B cell (primary cell): ENCODE results near the gene ZMAT5. TPM values are rescaled to one million over a fixed set of nuclear protein-coding genes. Genes with fewer than 3 reads are reported as not detected.

Experiments used
- ATAC-seq: fragments of 200-7000 bp; cut with Tn5 transposase; one replicate; pipeline ENCODE4 v1.10.0; 2021; ENCODE audit warnings: low read depth, mild to moderate bottlenecking, moderate number of reproducible peaks, moderate library complexity
- CTCF ChIA-PET: fragments of 350-600 bp; sonication (Branson Sonifier 250); formaldehyde crosslinking; loops from one replicate; lab custom pipeline; 2021; ENCODE audit warnings: antibody characterized with exemption, inconsistent platforms; lab: Charles Lee
- POLR2A ChIA-PET: fragments of 350-600 bp; sonication (Branson Sonifier 250); formaldehyde crosslinking; loops from one replicate; lab custom pipeline; 2021; ENCODE audit warnings: antibody characterized with exemption; lab: Charles Lee
- DNase-seq: peaks from one replicate; pipeline ENCODE4 v3.0.0; 2013
- H2AFZ ChIP-seq: 2 replicates; pipeline ENCODE4 v1.6.1; 2012; ENCODE audit warnings: mild to moderate bottlenecking, low read depth, low read length; ENCODE audit not compliant: insufficient read depth, poor library complexity, severe bottlenecking
- H3K27ac ChIP-seq, 2 donors: 1 replicate in 1 of 2; 2 replicates in 1 of 2; pipeline ENCODE4 v1.5.1; 2012 to 2013; ENCODE audit warnings: low read length in 2 of 2, mild to moderate bottlenecking in 2 of 2, moderate library complexity in 1 of 2
- H3K27me3 ChIP-seq, 4 experiments: fragments of 200-600 bp in 1 of 4; sonication (generic) in 1 of 4; replicated peaks in 1 of 4; 1 replicate in 2 of 4; 2 replicates in 2 of 4; pipeline versions ENCODE4 v1.6.1 to v1.7.0; 2013 to 2016; ENCODE audit warnings: low read length in 3 of 4, mild to moderate bottlenecking in 2 of 4, mixed read lengths in 1 of 4, moderate library complexity in 1 of 4; ENCODE audit not compliant: insufficient read depth in 4 of 4, control insufficient read depth in 3 of 4; ENCODE audit errors: control extremely low read depth in 1 of 4
- H3K36me3 ChIP-seq, 2 experiments: replicated peaks in 1 of 2; 1 replicate in 1 of 2; 2 replicates in 1 of 2; pipeline versions ENCODE4 v1.6.1 to v1.7.1; 2013; ENCODE audit warnings: low read length in 1 of 2; ENCODE audit not compliant: insufficient read depth in 2 of 2, control insufficient read depth in 1 of 2; ENCODE audit errors: control extremely low read depth in 1 of 2, extremely low read depth in 1 of 2
- H3K4me1 ChIP-seq, 2 donors: fragments of 200-600 bp in 1 of 2; sonication (generic) in 1 of 2; 1 replicate in 1 of 2; 2 replicates in 1 of 2; pipeline versions ENCODE4 v1.5.1 to v1.6.1; 2013 to 2017; ENCODE audit warnings: low read length in 2 of 2; ENCODE audit not compliant: control insufficient read depth in 2 of 2, insufficient read depth in 2 of 2
- H3K4me2 ChIP-seq: replicated peaks from 2 replicates; pipeline ENCODE3; 2012; ENCODE audit warnings: mild to moderate bottlenecking, low read depth, low read length; ENCODE audit not compliant: poor library complexity, severe bottlenecking
- H3K4me3 ChIP-seq, 5 experiments: fragments of 200-600 bp in 1 of 5; sonication (generic) in 1 of 5; 1 replicate in 3 of 5; 2 replicates in 2 of 5; pipeline versions ENCODE4 v1.5.1 to v1.7.0; 2011 to 2016; ENCODE audit warnings: low read length in 4 of 5, mild to moderate bottlenecking in 4 of 5, low read depth in 2 of 5, control low read depth in 1 of 5, moderate library complexity in 1 of 5; ENCODE audit not compliant: insufficient read depth in 1 of 5; ENCODE audit errors: control extremely low read depth in 1 of 5, extremely low read depth in 1 of 5
- H3K79me2 ChIP-seq: fragments of 200-600 bp; sonication (generic); one replicate; pipeline ENCODE4 v1.6.0; 2016; ENCODE audit warnings: low read length; ENCODE audit not compliant: control insufficient read depth, insufficient read depth
- H3K9ac ChIP-seq: fragments of 200-600 bp; sonication (generic); 2 replicates; pipeline ENCODE4 v1.6.1; 2017; ENCODE audit warnings: mild to moderate bottlenecking, low read length, moderate library complexity
- H3K9me3 ChIP-seq, 3 donors: one replicate each; pipeline versions ENCODE4 v1.6.1 to v1.7.1; 2013; ENCODE audit warnings: low read length in 2 of 3; ENCODE audit not compliant: control insufficient read depth in 2 of 3, insufficient read depth in 1 of 3; ENCODE audit errors: control extremely low read depth in 1 of 3
- H4K20me1 ChIP-seq: 2 replicates; pipeline ENCODE4 v1.6.0; 2012; ENCODE audit warnings: mild to moderate bottlenecking, low read length; ENCODE audit not compliant: insufficient read depth, control insufficient read depth, poor library complexity, severe bottlenecking
- H3K27ac Mint-ChIP-seq: one replicate; pipeline ENCODE4 v1.8.0; 2021; ENCODE audit warnings: mixed read lengths
- H3K27me3 Mint-ChIP-seq: one replicate; pipeline ENCODE4 v1.8.0; 2021; ENCODE audit warnings: mixed read lengths
- H3K4me1 Mint-ChIP-seq: one replicate; pipeline ENCODE4 v1.8.0; 2021; ENCODE audit warnings: mixed read lengths
- H3K4me3 Mint-ChIP-seq: one replicate; pipeline ENCODE4 v1.8.0; 2021; ENCODE audit warnings: mixed read lengths
- H3K9me3 Mint-ChIP-seq: one replicate; pipeline ENCODE4 v1.8.0; 2022; ENCODE audit warnings: mixed read lengths; ENCODE audit not compliant: insufficient read depth
- EZH2 ChIP-seq: IDR thresholded peaks from 2 replicates; pipeline ENCODE4 v1.6.1; 2012; ENCODE audit warnings: borderline replicate concordance, low read depth, mild to moderate bottlenecking, moderate library complexity, low read length; ENCODE audit not compliant: insufficient read depth, poor library complexity, severe bottlenecking
- WGBS: methylation state at CpG from one replicate; pipeline ENCODE4 v1.1.5; 2013; ENCODE audit warnings: missing lambda C conversion rate; ENCODE audit not compliant: insufficient coverage; 5-methylcytosine and 5-hydroxymethylcytosine counted together
- intact Hi-C: fragments of 100-400 bp; cut with micrococcal nuclease; formaldehyde crosslinking; loops from one replicate; pipeline ENCODE4 v1.10.0; 2022
- polyA plus RNA-seq: library from polyadenylated mRNA; depleted of rRNA; stranded (reverse); fragments of >200 nt; gene quantifications from 2 replicates; pipeline ENCODE4 v1.2.3, GENCODE V29; 2012
- total RNA-seq, 2 donors: library from RNA; stranded (reverse); fragments of 120-200 nt in 1 of 2; gene quantifications; 1 replicate in 1 of 2; 2 replicates in 1 of 2; pipeline versions ENCODE4 v1.2.3 to v1.2.4, GENCODE V29; 2013 to 2022
- TF ChIP-seq, protein P1 (sequence below): fragments of 200-600 bp; IDR thresholded peaks from one replicate; pipeline ENCODE4 v1.8.0; 2022; ENCODE audit warnings: antibody characterized with exemption, mild to moderate bottlenecking

Gene ZMAT5
- total and polyA plus RNA-seq, 2 donors (not counting 1 experiment from before 2014, with no cell fraction given) = 17.8 to 26.3 TPM

GRCh38 chr22:29701155-29701999, 65.4 kb downstream of the ZMAT5 start:
- Mint-ChIP-seq H3K9me3 (no peaks in the 10 kb centered on the region), H3K27ac (no peak overlapping the region), H3K27me3 (peaks cover 11% of the 10 kb centered on the region), H3K4me1 (peaks cover 20% of the 10 kb centered on the region), H3K4me3 (no peak overlapping the region)
- DNase-seq = peak; percentile 36
- H3K4me3 ChIP-seq = no peak overlapping the region
- H3K4me2 ChIP-seq = no peak overlapping the region
- 27% methylated on average over 14 of the region's 14 CpGs for WGBS
- TF ChIP-seq, protein P1, sequence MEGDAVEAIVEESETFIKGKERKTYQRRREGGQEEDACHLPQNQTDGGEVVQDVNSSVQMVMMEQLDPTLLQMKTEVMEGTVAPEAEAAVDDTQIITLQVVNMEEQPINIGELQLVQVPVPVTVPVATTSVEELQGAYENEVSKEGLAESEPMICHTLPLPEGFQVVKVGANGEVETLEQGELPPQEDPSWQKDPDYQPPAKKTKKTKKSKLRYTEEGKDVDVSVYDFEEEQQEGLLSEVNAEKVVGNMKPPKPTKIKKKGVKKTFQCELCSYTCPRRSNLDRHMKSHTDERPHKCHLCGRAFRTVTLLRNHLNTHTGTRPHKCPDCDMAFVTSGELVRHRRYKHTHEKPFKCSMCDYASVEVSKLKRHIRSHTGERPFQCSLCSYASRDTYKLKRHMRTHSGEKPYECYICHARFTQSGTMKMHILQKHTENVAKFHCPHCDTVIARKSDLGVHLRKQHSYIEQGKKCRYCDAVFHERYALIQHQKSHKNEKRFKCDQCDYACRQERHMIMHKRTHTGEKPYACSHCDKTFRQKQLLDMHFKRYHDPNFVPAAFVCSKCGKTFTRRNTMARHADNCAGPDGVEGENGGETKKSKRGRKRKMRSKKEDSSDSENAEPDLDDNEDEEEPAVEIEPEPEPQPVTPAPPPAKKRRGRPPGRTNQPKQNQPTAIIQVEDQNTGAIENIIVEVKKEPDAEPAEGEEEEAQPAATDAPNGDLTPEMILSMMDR = no peak
- TF ChIP-seq EZH2 = no peak
- H2AFZ ChIP-seq = no peak overlapping the region
- peaks cover 19 to 28% of the 10 kb centered on the region in 2 donors for H3K4me1 ChIP-seq
- no peaks in the 10 kb centered on the region for H4K20me1 ChIP-seq
- H3K79me2 ChIP-seq = no peaks in the 10 kb centered on the region
- peaks cover 0 to 2% (median 0%) of the 10 kb centered on the region in 3 donors for H3K9me3 ChIP-seq
- no peak overlapping the region for H3K27ac ChIP-seq
- CTCF ChIA-PET = interaction anchor here (0.9 to 1.3 kb wide), 2 partner anchors 65 to 303 kb away, joined by 3 read pairs; no protein-coding TSS in a partner anchor
- peak; percentile 47 for ATAC-seq
- intact Hi-C loops = no loop called here
- no peak overlapping the region for H3K9ac ChIP-seq
- H3K36me3 ChIP-seq = peaks cover 0 to 11% of the 10 kb centered on the region in 2 experiments
- peaks cover 0 to 19% (median 4%) of the 10 kb centered on the region in 4 experiments for H3K27me3 ChIP-seq
- POLR2A ChIA-PET = no interaction called here

DNA sequence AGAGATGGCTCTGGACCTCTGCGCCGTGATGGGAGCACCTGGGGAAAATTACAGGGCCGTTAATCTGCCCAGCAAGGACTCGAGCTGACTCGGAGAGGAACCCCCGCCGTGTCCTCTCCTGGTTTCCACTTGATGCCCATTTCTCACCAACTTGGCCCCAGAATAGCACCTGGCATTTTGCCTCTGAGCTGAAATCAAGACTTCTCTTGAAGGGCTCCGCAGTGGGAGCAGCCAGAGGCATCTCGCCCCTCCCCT, 66.0 kb downstream of the ZMAT5 start:
- H3K4me1 ChIP-seq = peaks cover 19 to 28% of the 10 kb centered on the region in 2 donors
- intact Hi-C loops = no loop called here
- Mint-ChIP-seq H3K27me3 (peaks cover 7% of the 10 kb centered on the region), H3K9me3 (no peaks in the 10 kb centered on the region), H3K27ac (no peak overlapping the region), H3K4me1 (peaks cover 20% of the 10 kb centered on the region), H3K4me3 (no peak overlapping the region)
- H3K4me3 ChIP-seq = no peak overlapping the region
- DNase-seq = no peak
- H3K27ac ChIP-seq = no peak overlapping the region
- no peaks in the 10 kb centered on the region for H4K20me1 ChIP-seq
- POLR2A ChIA-PET = no interaction called here
- no peak overlapping the region for H2AFZ ChIP-seq
- TF ChIP-seq, protein P1 = no peak
- TF ChIP-seq EZH2 = no peak
- CTCF ChIA-PET = no interaction called here
- WGBS = 53% methylated on average over 9 of the region's 9 CpGs
- H3K79me2 ChIP-seq = no peaks in the 10 kb centered on the region
- H3K27me3 ChIP-seq = peaks cover 0 to 19% (median 4%) of the 10 kb centered on the region in 4 experiments
- peaks cover 0 to 13% of the 10 kb centered on the region in 2 experiments for H3K36me3 ChIP-seq
- H3K9me3 ChIP-seq = peaks cover 0 to 2% (median 0%) of the 10 kb centered on the region in 3 donors
- ATAC-seq = no peak
- no peak overlapping the region for H3K9ac ChIP-seq
- H3K4me2 ChIP-seq = no peak overlapping the region
